ENCODE data around the gene SUN5. TPM values are rescaled to one million over a fixed set of nuclear protein-coding genes. Genes with fewer than 3 reads are reported as not detected.

Gene SUN5, protein sequence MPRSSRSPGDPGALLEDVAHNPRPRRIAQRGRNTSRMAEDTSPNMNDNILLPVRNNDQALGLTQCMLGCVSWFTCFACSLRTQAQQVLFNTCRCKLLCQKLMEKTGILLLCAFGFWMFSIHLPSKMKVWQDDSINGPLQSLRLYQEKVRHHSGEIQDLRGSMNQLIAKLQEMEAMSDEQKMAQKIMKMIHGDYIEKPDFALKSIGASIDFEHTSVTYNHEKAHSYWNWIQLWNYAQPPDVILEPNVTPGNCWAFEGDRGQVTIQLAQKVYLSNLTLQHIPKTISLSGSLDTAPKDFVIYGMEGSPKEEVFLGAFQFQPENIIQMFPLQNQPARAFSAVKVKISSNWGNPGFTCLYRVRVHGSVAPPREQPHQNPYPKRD
- total RNA-seq, result not detected in 2 replicates

DNA sequence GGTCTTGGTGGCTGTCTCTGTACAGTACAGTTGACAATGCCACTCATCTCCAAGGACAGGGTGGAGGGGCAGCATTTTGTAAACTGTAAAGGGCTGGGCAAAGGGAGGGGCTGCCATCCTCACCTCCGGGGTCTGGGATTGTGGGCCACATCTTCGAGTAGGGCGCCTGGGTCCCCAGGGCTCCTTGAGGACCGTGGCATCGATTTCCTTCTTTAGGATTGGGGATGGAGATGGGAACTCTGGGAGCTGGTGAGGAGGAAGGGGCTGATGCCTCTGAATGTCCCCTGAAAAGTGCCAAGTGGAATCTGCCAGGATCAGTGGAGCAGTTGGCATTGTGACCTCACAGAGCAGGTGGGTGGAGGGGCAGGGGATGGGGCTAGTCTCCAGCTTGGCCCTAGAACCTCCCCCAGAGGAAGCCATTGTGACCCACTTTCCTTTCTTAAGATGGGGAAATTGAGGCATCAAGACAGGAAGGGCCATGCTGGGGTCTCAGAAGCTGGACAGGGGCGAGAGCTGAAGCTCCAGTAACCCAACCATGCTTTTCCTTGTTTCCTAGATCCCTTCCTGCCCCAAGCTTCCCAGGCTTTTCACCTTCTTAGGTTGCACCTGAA is at the start of gene SUN5:
TSS of gene SUN5 (minus strand) at position 293 of the 611 bp plus-strand sequence. CDS start at position 200, 93 bp downstream.

DNA sequence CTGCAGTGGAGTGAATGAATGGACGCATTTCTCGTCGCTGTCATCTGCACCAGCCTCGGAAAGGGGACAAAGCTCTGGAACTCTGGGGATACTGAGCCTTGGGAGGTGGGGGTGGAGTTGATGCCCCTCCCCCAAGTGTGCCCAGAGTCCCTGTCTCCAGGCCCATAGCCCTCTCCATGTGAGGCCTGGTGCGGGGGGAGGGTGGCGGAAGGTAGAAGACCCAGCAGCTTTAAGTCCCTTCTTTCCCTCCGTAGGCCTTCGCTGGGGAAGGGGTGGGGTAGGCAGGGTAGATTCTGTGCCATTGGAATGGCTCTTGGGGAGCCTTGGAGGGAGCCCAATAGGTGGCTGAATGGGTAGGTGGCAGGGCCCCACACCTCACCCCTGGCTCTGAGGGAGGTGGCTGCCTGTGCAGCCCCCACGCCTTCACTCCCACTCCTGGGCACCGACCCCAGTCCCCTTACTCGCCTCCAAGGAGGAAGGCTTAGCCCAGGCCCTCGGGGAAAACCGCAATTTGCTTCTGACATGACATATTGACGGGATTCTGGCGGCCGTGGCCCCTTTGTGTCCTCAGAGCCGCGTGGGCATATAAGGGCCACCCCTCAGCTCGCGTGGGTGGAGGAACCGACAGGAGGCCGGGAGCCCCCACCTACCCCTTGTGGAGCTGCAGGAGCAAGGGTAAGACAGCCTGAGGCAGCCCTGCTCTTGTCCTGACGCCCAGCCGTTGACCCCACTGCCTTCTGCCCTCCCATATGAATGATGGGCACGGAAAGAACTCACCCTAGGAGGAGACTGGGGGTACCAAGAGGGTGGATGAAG is 49.3 kb upstream of the SUN5 start, which contains the start of gene BPIFB3:
TSS of gene BPIFB3 (plus strand) at position 613 of the 816 bp plus-strand sequence. CDS start 1,533 bp downstream, outside the sequence.

DNA sequence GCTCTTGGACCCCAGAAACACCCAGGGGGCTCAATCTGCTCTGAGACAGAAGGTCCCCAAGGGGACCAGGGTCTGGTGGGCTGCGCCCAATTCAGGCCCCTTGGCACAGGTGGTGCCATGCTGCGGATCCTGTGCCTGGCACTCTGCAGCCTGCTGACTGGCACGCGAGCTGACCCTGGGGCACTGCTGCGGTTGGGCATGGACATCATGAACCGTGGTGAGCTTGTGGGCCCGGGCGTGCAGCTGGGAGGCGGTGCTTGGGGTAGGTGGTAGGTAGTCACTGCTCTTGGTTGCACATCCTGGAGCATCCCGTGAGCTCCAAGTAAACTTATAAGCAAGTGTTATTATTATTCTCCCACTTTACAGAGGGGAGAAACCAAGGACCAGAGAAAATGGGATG is 27.3 kb upstream of the SUN5 start, which contains the start of gene BPIFB6:
TSS of gene BPIFB6 (plus strand) at position 118 of the 400 bp plus-strand sequence. CDS start at position 118, 0 bp downstream.

DNA sequence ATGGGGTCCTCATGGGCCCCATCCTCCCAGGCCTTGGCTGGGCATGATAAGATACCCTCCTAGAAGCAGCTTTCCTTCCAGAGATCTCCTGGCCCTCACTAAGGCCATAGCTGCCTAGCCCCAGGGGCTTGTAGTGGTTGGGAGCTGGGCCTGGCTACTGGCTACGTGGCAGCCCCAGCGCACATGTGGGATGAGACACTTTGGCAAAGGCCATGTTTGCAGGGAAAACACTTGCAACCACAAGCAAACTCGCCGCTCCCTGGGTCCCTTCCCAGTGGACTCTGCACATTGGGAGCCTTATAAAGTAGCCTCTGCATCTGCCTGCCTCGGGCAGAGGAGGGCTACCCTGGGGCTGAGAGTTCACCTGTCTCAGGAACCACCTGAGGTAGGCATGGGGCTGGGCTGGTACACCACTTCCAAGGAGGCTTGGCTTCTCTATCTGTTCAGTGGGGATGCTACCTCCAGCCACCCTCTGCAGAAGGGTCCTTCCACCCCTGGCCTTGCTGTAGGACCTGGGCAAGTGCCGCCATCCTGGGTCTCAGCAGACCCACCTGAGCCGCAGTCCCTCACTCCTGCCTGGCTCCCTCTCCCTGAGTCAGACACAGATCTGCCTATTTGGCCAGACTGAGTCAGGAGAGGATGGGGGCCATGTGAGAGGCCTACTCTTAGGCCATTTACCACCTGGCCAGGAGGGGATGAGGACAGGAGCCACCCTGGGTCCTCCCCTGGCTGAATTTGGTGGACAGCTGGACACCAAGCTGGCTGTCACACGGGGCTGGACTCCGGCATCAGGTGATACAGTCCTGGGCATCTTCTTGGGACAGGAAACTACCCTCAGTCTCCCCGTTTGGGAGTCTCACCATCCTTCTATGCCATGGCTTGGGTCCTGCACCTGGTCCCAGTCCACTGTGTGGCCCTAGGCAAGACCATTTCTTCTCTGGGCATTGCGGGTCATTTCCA is 3.4 kb upstream of the SUN5 start, which contains the start of gene BPIFB2:
TSS of gene BPIFB2 (plus strand) at position 329 of the 960 bp plus-strand sequence. CDS start 871 bp downstream, outside the sequence.

Other genes starting within 250 kb of the SUN5 start
- 1.9 and 2.3 TPM in 2 replicates for gene DNMT3B, start 242.0 kb downstream of the SUN5 start, total RNA-seq
- 64.4 and 100 TPM in 2 replicates for gene MAPRE1, start 184.5 kb downstream of the SUN5 start, total RNA-seq
- gene EFCAB8, start 145.5 kb downstream of the SUN5 start, total RNA-seq, result under 0.01 TPM in 1 of 2 replicates, not detected in the other
- gene BPIFB2, start 3.3 kb upstream of the SUN5 start, total RNA-seq, result not detected in 2 replicates
- not detected in 2 replicates for gene BPIFB6, start 27.2 kb upstream of the SUN5 start, total RNA-seq
- not detected in 2 replicates for gene BPIFB3, start 49.5 kb upstream of the SUN5 start, total RNA-seq
- gene BPIFB4, start 75.2 kb upstream of the SUN5 start, total RNA-seq, result not detected in 2 replicates
- gene BPIFA2, start 163.7 kb upstream of the SUN5 start, total RNA-seq, result not detected in 2 replicates
- gene BPIFA3, start 212.9 kb upstream of the SUN5 start, total RNA-seq, result not detected in 2 replicates
- not detected in 2 replicates for gene BPIFA1, start 231.6 kb upstream of the SUN5 start, total RNA-seq